T47D (cell line): ENCODE results near the gene CCDC71L.
A peak's percentile ranks its signal among the peaks of the same experiment; 100 is the strongest.

Source experiments
- DNase-seq, 2 experiments: peaks; one replicate each; pipeline versions ENCODE4 v3.0.0 to v3.0.0-alpha.2; 2011 to 2012; ENCODE audit warnings: low read depth in 1 of 2, low spot score in 1 of 2
- JUND ChIP-seq: IDR thresholded peaks from 2 replicates; pipeline ENCODE4 v1.6.1; 2012; ENCODE audit warnings: low read depth
- in situ Hi-C: cut with HindIII; loops from 2 replicates; pipeline ENCODE4 v1.10.0; 2016; ENCODE audit warnings: low sequenced_read_pairs, low pct_unique_long_range_greater_than_20kb

Gene CCDC71L

GRCh38 chr7:106626376-106627164 is 34.4 kb downstream of the CCDC71L start:
- in situ Hi-C loops = no loop called here
- TF ChIP-seq JUND = no peak
- DNase-seq = peak in 1 of 2 experiments; percentile 63

DNA sequence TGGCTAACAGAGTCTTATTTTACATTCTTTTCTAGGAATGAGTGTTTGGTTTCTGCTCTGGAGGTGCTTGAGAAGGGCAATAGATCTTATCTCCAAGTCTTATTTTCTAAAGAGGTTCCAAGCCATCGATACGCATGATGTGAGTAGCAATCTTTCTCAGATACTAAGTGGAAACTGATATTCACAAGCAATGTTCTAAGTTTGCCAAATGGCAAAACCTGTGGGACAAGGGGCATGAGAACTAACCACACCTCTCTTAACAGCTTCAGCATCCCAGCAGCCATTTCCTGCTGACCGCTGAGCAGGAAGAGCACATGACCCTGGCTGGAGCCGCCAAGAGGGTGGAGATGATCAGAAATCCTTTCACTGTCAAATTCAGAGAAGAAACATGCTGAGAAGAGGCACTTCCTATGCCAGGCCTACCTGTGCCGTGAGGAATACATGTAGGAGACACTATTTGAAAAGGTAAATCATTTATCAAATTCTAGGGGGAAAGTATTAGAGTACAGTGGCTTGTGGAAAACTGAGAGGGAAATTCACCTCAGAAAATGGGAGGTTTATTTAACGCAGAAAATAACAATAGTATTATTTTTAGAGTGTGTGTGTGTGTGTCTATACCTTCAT is 35.2 kb downstream of the CCDC71L start:
- no peak for DNase-seq
- TF ChIP-seq JUND = no peak
- in situ Hi-C loops = no loop called here

DNA sequence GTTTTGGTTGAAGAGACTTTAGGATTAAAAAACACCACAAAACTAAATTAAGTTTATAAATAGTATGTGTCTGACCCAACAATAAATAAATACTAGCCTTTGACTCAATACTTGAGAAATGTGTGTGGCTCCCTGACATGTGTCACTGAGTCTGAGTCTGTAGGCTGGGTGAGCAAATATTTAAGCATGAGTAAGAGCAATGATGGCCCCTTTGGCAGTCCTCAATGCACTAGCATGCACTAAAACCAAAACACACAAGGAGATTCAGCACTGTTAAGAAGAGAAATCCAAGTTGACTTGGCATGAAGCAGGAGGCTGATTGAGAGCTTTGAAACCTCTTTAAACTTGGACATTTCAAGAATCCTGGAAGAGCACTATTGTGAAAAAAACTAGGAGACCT is 37.1 kb downstream of the CCDC71L start:
- in situ Hi-C loops = no loop called here
- no peak for TF ChIP-seq JUND
- peak in 1 of 2 experiments; percentile 31 for DNase-seq

DNA sequence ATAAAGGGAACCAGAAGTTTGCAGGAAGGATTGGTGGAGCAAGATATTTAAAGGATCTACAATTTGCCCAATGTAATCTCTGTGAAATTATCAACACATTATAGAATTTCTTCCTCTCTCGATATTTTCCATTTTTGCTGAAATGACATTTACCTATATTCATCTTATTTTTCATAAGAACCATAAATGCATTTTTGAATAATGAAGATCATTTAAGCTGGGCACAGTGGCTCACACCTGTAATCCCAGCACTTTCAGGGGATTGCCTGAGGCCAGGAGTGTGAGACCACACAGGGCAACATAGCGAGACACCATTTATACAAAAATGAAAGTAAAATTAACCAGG is 37.7 kb downstream of the CCDC71L start:
- no peak for TF ChIP-seq JUND
- no peak for DNase-seq
- in situ Hi-C loops = no loop called here

GRCh38 chr7:106622654-106623314 is 38.2 kb downstream of the CCDC71L start:
- in situ Hi-C loops = no loop called here
- DNase-seq = no peak
- TF ChIP-seq JUND = no peak

DNA sequence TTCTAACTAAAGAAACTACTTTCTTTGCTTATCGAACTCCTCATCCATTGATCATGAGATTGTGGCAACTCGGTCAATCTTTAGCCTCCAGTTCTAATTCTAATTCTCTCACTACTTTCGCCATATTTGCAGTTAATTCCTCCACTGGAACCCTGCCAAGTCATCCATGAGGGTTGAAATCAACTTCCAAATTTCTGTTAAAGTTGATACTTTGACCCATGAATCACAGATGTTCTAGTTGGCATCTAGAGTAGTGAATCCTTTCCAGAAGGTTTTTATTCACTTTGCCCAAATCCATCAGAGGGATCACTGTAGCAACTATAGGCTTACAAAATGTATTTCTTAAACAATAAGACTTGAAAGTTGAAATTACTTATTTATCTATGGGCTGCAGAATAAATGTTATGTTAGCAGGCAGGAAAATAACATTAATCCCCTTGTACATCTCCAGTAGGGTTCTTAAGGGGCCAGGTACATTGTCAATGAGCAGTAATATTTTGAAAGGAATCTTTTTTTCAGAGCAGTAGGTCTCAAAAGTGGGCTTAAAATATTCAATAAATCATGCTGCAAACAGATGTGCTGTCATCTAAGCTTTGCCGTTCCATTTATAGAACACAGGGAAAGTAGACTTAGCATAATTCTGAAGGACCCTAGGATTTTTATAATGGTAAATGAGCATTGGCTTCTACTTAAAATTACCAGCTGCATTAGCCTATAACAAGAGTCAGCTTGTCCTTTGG is 39.4 kb downstream of the CCDC71L start:
- no peak for TF ChIP-seq JUND
- in situ Hi-C loops = no loop called here
- no peak for DNase-seq

DNA sequence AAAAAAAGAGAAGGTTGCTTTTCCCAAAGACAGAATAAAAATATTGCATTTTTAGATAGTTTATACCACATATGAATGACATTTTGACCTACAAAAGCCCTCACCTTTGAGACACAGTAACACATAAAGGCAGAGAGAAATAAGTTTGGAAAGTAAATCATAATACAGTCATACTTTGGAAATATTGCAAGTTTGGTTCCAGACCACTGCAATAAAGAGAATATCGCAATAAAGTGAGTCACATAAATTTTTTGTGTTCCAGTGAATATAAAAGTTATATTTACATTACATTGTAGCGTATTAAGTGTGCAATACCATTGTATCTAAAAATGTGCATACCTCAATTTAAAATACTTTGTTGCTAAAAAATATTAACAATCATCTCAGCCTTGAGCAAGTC is 40.3 kb downstream of the CCDC71L start:
- in situ Hi-C loops = no loop called here

GRCh38 chr7:106620034-106620433 is 40.9 kb downstream of the CCDC71L start:
- in situ Hi-C loops = no loop called here
- TF ChIP-seq JUND = no peak
- no peak for DNase-seq

More for the DNA sequence above, 40.3 kb downstream of the CCDC71L start:
- DNase-seq = no peak
- TF ChIP-seq JUND = no peak

DNA sequence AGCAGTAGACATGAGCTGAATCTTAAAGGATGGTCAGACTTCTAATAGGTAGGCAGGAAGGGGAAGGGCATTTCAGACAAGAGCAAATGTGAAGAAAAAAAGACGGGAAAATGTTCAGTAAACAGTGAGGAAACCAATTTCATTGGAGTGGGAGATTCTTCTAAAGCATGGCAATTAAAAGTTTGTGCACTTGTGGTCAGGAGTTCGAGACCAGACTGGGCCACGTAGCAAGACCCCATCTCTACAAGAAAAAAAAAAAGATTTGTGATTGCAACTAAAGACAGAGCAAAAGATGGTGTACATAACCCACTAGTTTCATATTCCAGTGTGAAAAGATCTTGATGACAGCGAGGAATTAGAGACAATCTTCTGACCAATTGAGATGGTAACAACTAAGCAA is 41.7 kb downstream of the CCDC71L start:
- no peak for DNase-seq
- in situ Hi-C loops = no loop called here
- no peak for TF ChIP-seq JUND

- TF ChIP-seq JUND = no peak
- in situ Hi-C loops = no loop called here
- DNase-seq = no peak
Observed at GRCh38 chr7:106618480-106618879, 42.5 kb downstream of the CCDC71L start.

DNA sequence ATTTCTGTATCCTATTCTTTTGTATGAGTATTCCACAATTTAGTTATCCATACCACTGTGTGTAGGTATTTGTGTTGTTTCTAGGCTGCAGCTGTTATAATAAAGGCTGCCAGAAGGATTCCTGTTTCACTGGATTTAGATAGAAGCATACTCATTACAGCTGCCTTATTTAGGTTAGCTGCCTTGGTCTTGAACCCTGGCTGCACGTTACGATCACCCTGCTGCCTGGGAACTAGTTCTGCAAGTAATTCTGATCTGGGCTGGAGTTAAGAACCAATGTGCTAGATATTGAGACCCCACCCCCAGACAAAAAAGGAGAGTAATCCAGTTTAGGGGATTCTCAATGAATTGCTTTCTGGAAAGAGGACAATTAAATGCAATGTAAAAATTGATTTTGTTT is 43.1 kb downstream of the CCDC71L start:
- no peak for DNase-seq
- in situ Hi-C loops = no loop called here

GRCh38 chr7:106616708-106617051 is 44.3 kb downstream of the CCDC71L start:
- TF ChIP-seq JUND = no peak

More for the DNA sequence above, 43.1 kb downstream of the CCDC71L start:
- TF ChIP-seq JUND = no peak

More at GRCh38 chr7:106616708-106617051, 44.3 kb downstream of the CCDC71L start:
- in situ Hi-C loops = no loop called here
- DNase-seq = no peak
